Activated naive CD8-positive, alpha-beta T cell treated with anti-CD3 and anti-CD28 coated beads, Interleukin-2, amount 10 ng/mL, durations not matched to agents 7 days and 5 days (primary cell): ENCODE results near the gene RAB25. TPM values are rescaled to one million over a fixed set of nuclear protein-coding genes. Genes with fewer than 3 reads are reported as not detected.
A peak's percentile ranks its signal among the peaks of the same experiment; 100 is the strongest.
"Not testable (repeated sequence)": the region's sequence is repeated elsewhere in the genome, so short reads cannot be mapped to it uniquely, and the experiment has no call there.

Source experiments
- ATAC-seq: fragments of 150-1000 bp; cut with Tn5 transposase; one replicate; pipeline ENCODE4 v1.10.0; 2021; ENCODE audit warnings: low read depth, moderate library complexity
- POLR2A ChIA-PET: fragments of 350-600 bp; sonication (Branson Sonifier 250); formaldehyde crosslinking; loops from one replicate; lab custom pipeline; 2021; ENCODE audit warnings: antibody characterized with exemption; lab: Charles Lee
- DNase-seq: peaks from one replicate; pipeline ENCODE4 v3.0.0; 2021
- H3K27ac Mint-ChIP-seq: one replicate; pipeline ENCODE4 v1.8.0; 2022; ENCODE audit warnings: mild to moderate bottlenecking, mixed read lengths
- H3K27me3 Mint-ChIP-seq: one replicate; pipeline ENCODE4 v1.8.0; 2022; ENCODE audit warnings: mild to moderate bottlenecking, moderate library complexity, mixed read lengths
- H3K36me3 Mint-ChIP-seq: one replicate; pipeline ENCODE4 v1.8.0; 2021; ENCODE audit warnings: mild to moderate bottlenecking, mixed read lengths
- H3K4me1 Mint-ChIP-seq: one replicate; pipeline ENCODE4 v1.8.0; 2021; ENCODE audit warnings: mixed read lengths
- H3K4me3 Mint-ChIP-seq: one replicate; pipeline ENCODE4 v1.8.0; 2022; ENCODE audit warnings: mild to moderate bottlenecking, moderate library complexity, mixed read lengths
- H3K9me3 Mint-ChIP-seq: one replicate; pipeline ENCODE4 v1.8.0; 2021; ENCODE audit warnings: mixed read lengths
- total RNA-seq, 2 experiments: library from RNA; stranded (reverse); gene quantifications; one replicate each; pipeline ENCODE4 v1.2.3, GENCODE V29; 2021

Gene RAB25
- under 1 TPM; 0.86 to 0.91 TPM for total RNA-seq

DNA sequence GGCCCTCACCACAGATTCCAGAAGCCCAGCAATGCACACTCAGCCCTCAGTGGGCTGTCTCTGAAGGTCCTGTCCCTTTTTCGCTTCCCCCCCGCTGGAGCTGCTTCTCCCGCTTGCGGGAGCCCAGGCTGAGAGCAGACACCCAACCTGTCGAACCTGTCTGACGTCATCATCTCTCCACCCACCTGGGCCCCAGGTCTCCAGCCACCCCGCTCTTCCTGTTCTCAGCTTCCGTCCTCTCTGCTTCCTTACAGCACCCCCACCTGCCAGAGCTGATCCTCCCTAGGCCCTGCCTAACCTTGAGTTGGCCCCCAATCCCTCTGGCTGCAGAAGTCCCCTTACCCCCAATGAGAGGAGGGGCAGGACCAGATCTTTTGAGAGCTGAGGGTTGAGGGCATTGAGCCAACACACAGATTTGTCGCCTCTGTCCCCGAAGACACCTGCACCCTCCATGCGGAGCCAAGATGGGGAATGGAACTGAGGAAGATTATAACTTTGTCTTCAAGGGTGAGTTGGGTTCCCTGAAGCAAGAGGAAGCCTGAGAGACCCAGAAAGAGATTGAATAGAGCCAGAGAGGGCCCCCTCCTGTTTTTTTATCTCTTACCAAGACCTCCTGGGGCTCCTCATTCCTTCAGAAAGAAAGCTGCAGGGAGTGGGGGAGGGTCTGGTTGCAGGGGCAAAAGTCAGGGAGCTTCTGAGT, at the start of gene RAB25:
TSS of gene RAB25 (plus strand) at position 224 of the 700 bp plus-strand sequence. CDS start at position 465, 241 bp downstream.
- POLR2A ChIA-PET: interaction anchor here (0.7 kb wide), 1 partner anchor 69 kb away, joined by 3 read pairs; no protein-coding TSS in a partner anchor
- no peaks in the 10 kb centered on the region for H3K27me3 Mint-ChIP-seq
- no peak for ATAC-seq
- H3K4me3 Mint-ChIP-seq: no peak within 1 kb of the TSS
- H3K9me3 Mint-ChIP-seq: no peaks in the 10 kb centered on the region
- H3K36me3 Mint-ChIP-seq: peaks cover 3% of the 10 kb centered on the region
- H3K4me1 Mint-ChIP-seq: peaks cover 6% of the 10 kb centered on the region
- DNase-seq: no peak
- no peak within 1 kb of the TSS for H3K27ac Mint-ChIP-seq

DNA sequence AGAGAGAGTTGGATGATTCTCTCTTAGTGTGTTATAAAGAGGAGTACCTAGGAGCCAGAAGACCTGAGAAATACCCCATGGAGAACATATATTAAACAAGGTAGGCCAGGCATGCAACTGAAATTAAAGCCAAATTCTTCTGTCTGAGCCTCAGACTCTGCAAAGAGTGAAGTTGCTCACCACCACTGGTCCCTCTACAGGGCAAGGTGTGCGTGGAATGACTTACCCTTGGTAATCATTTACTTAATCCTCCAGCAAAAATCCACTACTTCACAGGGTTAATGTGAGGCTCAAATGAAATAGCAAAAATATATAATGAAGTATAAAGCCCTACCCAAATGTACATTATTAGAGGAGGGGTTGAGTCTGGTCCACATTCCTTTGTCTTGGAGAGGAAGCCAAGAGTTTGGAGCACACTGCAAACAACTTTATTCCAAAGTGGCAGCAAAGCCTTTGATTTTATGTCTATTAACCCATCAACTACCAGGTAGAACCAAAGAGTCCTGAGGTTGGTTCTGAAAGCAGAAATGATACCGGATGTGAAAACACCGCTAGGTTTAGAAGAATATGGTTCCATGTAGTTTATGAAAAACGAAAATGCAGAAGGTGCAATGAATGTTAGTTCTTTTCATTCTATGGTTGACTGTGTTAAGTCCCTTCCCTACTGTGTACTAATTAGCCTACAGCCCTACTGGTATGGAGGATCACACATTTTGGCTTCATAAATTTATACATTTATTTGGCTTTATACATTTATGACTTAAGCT, 48.7 kb upstream of the RAB25 start:
- Mint-ChIP-seq H3K4me3 (no peak overlapping the region), H3K36me3 (peaks cover 40% of the 10 kb centered on the region), H3K4me1 (peaks cover 17% of the 10 kb centered on the region), H3K27me3 (no peaks in the 10 kb centered on the region), H3K27ac (no peak overlapping the region), H3K9me3 (no peaks in the 10 kb centered on the region)
- no peak for DNase-seq
- POLR2A ChIA-PET: no interaction called here
- no peak for ATAC-seq

DNA sequence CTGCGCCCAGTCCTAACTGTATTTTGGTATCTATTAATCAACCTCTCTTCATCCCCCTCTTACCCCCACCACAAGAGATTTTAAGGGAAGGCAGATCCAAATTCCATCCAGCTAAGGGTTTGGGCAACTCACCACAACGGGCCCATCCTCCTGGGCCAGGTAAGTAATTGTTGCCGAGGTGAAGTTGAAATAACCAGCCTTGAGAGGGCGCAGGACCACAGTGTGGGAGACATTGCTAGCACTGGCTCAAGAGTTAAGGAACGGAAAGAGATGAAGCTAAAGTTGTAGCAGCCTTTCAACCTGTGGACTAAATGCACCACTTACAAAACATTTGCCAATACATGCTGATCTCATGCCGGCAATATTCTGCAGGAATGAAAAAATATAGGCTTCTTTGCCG, 46.1 kb upstream of the RAB25 start:
- Mint-ChIP-seq H3K4me1 (peaks cover 25% of the 10 kb centered on the region), H3K9me3 (no peaks in the 10 kb centered on the region), H3K27ac (no peak overlapping the region), H3K27me3 (no peaks in the 10 kb centered on the region), H3K36me3 (peaks cover 40% of the 10 kb centered on the region), H3K4me3 (no peak overlapping the region)
- DNase-seq (no peak), ATAC-seq (no peak)
- POLR2A ChIA-PET: no interaction called here

DNA sequence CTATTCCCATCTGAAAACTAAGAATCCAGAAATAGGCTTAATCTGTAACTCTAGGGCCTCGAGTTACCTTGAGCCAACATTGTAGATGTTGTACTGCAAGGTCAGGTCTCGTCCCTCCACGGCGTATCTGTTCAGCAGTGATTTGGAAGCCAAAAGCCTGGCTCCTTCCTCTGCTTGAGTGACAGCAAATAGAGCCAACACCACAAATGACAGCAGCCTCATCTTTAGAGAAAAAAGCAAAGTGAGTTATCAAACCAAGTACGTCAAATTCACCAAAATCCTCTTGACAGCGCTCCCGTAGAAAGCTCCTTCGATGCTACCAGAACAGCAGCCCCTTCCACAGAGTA, 41.0 kb upstream of the RAB25 start:
- H3K27me3 Mint-ChIP-seq: no peaks in the 10 kb centered on the region
- H3K27ac Mint-ChIP-seq: peak overlapping the region; percentile 97
- no peak for ATAC-seq
- H3K36me3 Mint-ChIP-seq: peaks cover 22% of the 10 kb centered on the region
- H3K4me1 Mint-ChIP-seq: peaks cover 26% of the 10 kb centered on the region
- POLR2A ChIA-PET: interaction anchor here (0.6 to 1.7 kb wide), 6 partner anchors 11 to 86 kb away, joined by 3 to 5 read pairs (median 4); partner anchors contain the start of gene KHDC4
- peak overlapping the region; percentile 92 for H3K4me3 Mint-ChIP-seq
- no peaks in the 10 kb centered on the region for H3K9me3 Mint-ChIP-seq
- no peak for DNase-seq

DNA sequence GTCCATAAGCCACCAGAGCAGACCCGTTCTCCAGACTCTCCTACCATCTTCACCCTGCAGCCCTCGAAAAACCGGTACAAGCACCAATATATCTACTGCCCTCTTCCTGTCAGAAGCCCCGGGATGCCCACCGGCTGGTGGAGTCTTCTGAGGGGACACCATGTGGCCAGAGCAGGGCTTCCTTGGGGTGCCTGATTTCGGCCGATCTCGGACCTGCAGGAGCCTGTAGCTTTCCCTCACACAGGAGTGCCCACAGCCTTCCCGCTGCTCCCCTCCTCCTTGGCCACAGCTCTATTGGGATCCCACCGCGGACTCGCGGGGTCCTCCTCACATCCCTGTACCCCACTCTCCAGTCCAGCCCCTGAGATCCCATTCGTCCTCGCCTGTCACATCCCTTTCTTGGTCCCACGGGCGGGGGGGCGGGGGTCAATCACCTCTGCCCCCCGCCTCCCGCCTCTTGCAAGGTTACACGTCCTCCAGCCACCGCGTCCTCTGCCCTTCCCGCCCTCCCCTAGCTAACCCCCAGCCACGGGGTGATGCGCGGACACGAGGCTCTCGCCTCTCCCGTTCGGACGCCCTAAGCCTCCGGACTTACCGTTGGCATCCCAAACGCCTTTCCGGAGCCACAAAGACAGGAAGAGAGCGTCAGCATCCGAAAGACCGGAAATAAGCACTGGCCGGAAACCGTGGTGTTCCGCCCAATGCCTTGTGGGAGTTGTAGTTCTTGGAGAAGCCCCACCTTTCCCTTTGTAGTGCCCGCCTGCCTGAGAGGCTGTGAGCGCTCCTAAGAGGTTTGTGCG, 40.5 kb upstream of the RAB25 start, which contains the start of gene SSR2:
TSS of gene SSR2 (minus strand) at position 659 of the 800 bp plus-strand sequence. CDS start 784 bp downstream, outside the sequence.
- DNase-seq (peak; percentile 77), ATAC-seq (peak; percentile 97)
- Mint-ChIP-seq H3K27ac (peak within 1 kb of the TSS; percentile 97), H3K36me3 (peaks cover 22% of the 10 kb centered on the region), H3K4me3 (peak within 1 kb of the TSS; percentile 92), H3K27me3 (no peaks in the 10 kb centered on the region), H3K4me1 (peaks cover 26% of the 10 kb centered on the region), H3K9me3 (no peaks in the 10 kb centered on the region)
- POLR2A ChIA-PET: interaction anchor here (0.6 to 1.7 kb wide), 8 partner anchors 10 to 252 kb away, joined by 3 to 5 read pairs (median 4); partner anchors contain the start of gene KHDC4

DNA sequence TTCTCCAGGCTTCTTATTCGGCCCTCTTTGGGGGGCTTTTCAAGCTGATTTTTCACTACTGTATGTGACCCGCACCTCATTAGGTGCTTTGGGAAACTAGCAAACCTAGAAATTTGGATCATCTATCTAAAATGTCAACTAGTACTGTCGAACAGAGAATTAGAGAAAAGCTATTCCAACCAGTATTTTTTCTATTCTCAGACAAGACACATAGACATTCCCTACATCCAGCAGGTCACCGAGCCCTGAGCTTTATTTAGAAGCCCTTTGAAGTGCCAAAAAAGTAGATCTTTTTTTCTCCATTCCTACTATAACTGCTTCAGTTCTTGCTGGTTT, 39.9 kb upstream of the RAB25 start:
- no peak for DNase-seq
- Mint-ChIP-seq H3K27ac (peak overlapping the region; percentile 97), H3K4me3 (peak overlapping the region; percentile 92), H3K9me3 (no peaks in the 10 kb centered on the region), H3K36me3 (peaks cover 22% of the 10 kb centered on the region), H3K4me1 (peaks cover 29% of the 10 kb centered on the region), H3K27me3 (no peaks in the 10 kb centered on the region)
- ATAC-seq: no peak
- POLR2A ChIA-PET: interaction anchor here (0.7 to 1.7 kb wide), 4 partner anchors 10 to 252 kb away, joined by 3 to 5 read pairs (median 5); partner anchors contain the start of gene KHDC4

DNA sequence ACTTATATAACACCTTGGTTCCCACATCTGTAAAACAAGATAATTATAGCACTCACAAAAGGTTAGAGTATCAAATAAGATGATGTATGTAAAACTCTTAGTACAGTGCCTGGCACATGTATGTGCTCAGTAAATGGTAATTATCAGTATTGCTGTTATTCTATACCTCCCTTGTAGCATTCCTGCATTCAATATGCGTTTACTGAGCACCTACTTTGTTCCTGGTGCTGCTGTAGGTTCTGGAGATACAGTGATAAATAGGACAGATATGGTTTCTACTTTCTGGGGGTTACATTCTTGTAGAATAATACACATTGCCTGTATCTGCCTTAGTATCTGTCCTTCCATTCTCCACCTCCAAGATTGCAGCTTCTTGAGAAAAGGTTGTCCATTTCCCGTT, 39.0 kb upstream of the RAB25 start:
- H3K27ac Mint-ChIP-seq: no peak overlapping the region
- DNase-seq (no peak), ATAC-seq (no peak)
- H3K27me3 Mint-ChIP-seq: no peaks in the 10 kb centered on the region
- H3K36me3 Mint-ChIP-seq: peaks cover 18% of the 10 kb centered on the region
- POLR2A ChIA-PET: no interaction called here
- H3K4me1 Mint-ChIP-seq: peaks cover 28% of the 10 kb centered on the region
- H3K9me3 Mint-ChIP-seq: no peaks in the 10 kb centered on the region
- no peak overlapping the region for H3K4me3 Mint-ChIP-seq

DNA sequence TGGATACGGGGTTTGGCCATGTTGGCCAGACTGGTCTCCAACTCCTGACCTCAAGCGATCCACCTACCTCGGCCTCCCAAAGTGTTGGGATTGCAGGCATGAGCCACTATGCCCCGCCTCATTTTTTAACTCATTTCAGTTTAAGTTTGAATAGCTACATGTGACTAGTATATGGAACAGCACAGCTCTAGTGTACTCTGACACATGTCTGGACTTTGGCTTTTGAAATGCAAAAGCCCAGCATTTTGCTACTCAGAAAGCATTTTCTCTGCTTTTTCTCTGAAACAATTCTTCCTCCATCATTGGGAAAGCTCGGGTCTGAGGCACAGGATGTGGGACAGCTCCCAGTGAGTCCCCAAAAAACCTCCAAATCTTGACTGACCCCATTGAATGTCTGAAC, 36.2 kb upstream of the RAB25 start:
- H3K36me3 Mint-ChIP-seq: peaks cover 5% of the 10 kb centered on the region
- H3K27me3 Mint-ChIP-seq: peaks cover 2% of the 10 kb centered on the region
- H3K9me3 Mint-ChIP-seq: no peaks in the 10 kb centered on the region
- no peak overlapping the region for H3K4me3 Mint-ChIP-seq
- no peak overlapping the region for H3K27ac Mint-ChIP-seq
- peaks cover 15% of the 10 kb centered on the region for H3K4me1 Mint-ChIP-seq
- POLR2A ChIA-PET: no interaction called here
- no peak for ATAC-seq
- DNase-seq: no peak

DNA sequence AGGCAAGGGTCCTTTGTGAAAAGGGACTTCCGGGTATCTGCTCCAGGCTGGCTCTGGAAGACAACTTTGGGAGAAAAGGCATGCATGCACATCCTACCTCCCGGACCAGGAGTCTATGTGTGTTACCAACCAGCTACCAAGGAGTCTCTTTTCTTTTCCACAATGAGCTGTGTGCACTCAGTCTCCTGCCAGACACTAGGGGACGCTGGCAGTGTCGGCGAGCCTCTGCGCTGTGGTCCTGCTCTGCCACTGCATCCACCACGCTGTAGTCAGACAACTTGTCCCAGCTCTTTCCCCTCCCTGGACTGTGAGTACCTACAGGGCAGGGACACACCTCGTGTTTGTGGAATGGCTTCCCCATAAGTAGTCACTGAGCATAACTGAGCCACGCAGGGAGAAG, 35.1 kb upstream of the RAB25 start:
- H3K27me3 Mint-ChIP-seq: peaks cover 2% of the 10 kb centered on the region
- no peaks in the 10 kb centered on the region for H3K36me3 Mint-ChIP-seq
- DNase-seq: peak; percentile 52
- H3K9me3 Mint-ChIP-seq: no peaks in the 10 kb centered on the region
- ATAC-seq: peak; percentile 84
- H3K27ac Mint-ChIP-seq: no peak overlapping the region
- no peak overlapping the region for H3K4me3 Mint-ChIP-seq
- POLR2A ChIA-PET: interaction anchor here (1.0 kb wide), 1 partner anchor 19 kb away, joined by 3 read pairs; no protein-coding TSS in a partner anchor
- H3K4me1 Mint-ChIP-seq: peaks cover 11% of the 10 kb centered on the region

DNA sequence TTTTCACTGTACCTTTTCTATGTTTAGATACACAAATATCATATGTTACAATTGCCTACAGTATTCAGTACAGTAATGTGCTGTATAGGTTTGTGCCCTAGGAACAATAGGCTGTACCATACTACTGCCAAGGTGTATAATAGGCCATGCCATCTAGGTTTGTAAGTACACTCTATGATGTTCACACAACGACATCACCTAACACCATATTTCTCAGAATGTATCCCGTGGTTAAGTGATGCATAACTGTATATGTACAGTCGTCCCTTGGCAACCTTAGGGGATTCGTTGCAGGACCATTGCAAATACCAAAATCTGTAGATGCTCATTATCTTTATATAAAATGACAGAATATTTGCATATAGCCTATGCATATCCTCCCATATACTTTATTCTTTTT, 34.4 kb upstream of the RAB25 start:
- H3K27ac Mint-ChIP-seq: no peak overlapping the region
- H3K4me1 Mint-ChIP-seq: peaks cover 11% of the 10 kb centered on the region
- ATAC-seq (no peak), DNase-seq (no peak)
- peaks cover 5% of the 10 kb centered on the region for H3K27me3 Mint-ChIP-seq
- no peaks in the 10 kb centered on the region for H3K36me3 Mint-ChIP-seq
- no peaks in the 10 kb centered on the region for H3K9me3 Mint-ChIP-seq
- no peak overlapping the region for H3K4me3 Mint-ChIP-seq
- POLR2A ChIA-PET: no interaction called here

DNA sequence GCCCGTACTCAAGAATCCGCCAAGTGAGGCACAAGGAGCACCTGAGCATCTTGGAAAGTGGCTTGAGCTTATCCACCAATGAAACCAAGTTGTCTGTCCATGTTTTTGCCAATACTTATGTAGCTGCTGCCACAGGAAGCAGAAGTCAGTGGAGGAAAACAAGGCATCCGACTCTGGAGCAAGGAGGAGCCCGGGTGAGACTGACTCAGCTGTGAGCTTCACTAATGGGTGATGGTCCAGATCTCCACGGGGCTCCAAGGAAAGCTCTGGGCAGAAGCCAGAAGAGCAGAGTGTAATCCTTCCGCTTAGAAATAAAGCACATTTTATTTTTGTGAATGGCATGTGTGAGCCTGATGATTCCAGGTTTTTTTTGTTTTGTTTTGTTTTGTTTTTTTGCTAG, 27.9 kb upstream of the RAB25 start:
- Mint-ChIP-seq H3K9me3 (no peaks in the 10 kb centered on the region), H3K27me3 (peaks cover 6% of the 10 kb centered on the region), H3K4me3 (no peak overlapping the region), H3K27ac (no peak overlapping the region), H3K36me3 (peaks cover 5% of the 10 kb centered on the region), H3K4me1 (peaks cover 3% of the 10 kb centered on the region)
- ATAC-seq (no peak), DNase-seq (no peak)
- POLR2A ChIA-PET: interaction anchor here (0.7 kb wide), 1 partner anchor 12 kb away, joined by 4 read pairs; no protein-coding TSS in a partner anchor

DNA sequence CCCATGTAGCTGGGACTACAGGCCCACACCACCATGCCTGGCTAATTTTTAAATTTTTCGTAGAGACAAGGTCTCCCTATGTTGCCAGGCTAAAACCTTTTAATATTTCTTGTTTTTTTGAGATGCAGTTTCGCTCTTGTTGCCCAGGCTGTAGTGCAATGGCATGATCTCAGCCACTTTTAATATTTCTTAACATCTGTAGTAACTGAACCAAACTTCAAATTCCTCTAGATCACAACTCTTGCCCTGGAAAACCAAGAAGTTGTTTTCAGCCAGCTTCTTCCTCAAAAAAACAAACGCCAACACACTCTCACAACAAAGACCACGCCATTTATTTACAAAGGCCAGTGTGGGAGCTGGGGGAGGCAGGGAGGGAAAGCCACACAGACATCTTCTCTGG, 26.0 kb upstream of the RAB25 start:
- DNase-seq, ATAC-seq, POLR2A ChIA-PET, H3K4me1 Mint-ChIP-seq, H3K9me3 Mint-ChIP-seq, H3K27me3 Mint-ChIP-seq, H3K36me3 Mint-ChIP-seq, H3K27ac Mint-ChIP-seq, H3K4me3 Mint-ChIP-seq: not testable (repeated sequence)

DNA sequence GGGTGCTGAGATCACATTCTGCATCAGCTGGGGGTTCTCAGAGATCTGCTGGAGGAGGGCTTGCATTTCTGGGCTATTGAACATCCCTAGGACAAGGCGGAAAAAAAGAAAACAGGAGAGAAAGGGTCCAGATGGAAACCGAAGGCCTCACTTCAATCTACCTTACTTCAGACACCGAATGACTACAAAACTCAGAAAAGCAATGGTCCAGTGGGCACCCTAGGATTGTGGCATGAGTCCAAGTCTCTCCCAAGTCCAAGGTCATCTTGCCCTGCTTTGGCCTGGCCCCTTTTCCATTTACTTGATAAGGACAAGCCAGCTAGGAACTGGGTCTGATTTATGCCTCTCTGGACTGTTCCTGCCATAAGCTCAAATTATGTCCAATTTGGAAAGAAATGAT, 18.1 kb upstream of the RAB25 start:
- POLR2A ChIA-PET: no interaction called here
- no peak overlapping the region for H3K27ac Mint-ChIP-seq
- no peaks in the 10 kb centered on the region for H3K27me3 Mint-ChIP-seq

More for the DNA sequence above, 18.1 kb upstream of the RAB25 start:
- Mint-ChIP-seq H3K4me3 (no peak overlapping the region), H3K9me3 (no peaks in the 10 kb centered on the region), H3K4me1 (peaks cover 8% of the 10 kb centered on the region), H3K36me3 (peaks cover 19% of the 10 kb centered on the region)
- DNase-seq (no peak), ATAC-seq (no peak)
